WI38 (cell line): Measurements from ENCODE around the gene PLEKHH2.

Experiments used
- H3K4me3 ChIP-seq: 2 replicates; pipeline ENCODE4 v1.5.1; 2011; ENCODE audit warnings: low read depth, mild to moderate bottlenecking, control low read depth, low read length
- CTCF ChIP-seq: IDR thresholded peaks from 2 replicates; pipeline ENCODE4 v1.5.1; 2012; ENCODE audit warnings: low read depth, mild to moderate bottlenecking, control low read depth, low read length

PLEKHH2 gene

DNA sequence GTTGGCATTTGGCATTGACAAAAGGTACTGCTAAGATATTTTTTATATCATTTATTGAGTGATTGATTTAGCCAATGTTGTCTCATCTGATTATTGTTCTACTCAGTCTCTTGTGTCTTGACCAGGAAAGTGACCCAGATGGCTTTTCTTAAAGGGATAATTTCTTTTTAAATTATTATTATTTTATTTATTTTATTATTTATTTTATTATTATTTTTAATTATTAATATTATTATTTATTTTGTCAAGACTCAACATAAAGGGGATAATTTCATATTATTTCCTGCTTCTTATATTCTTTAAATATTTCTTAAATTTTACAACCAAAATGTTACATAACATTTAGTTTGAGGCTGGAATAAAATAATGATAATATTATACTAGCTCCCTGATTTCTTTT is 163.8 kb downstream of the PLEKHH2 start:
- TF ChIP-seq CTCF, result no peak
- H3K4me3 ChIP-seq, result no peak overlapping the region

DNA sequence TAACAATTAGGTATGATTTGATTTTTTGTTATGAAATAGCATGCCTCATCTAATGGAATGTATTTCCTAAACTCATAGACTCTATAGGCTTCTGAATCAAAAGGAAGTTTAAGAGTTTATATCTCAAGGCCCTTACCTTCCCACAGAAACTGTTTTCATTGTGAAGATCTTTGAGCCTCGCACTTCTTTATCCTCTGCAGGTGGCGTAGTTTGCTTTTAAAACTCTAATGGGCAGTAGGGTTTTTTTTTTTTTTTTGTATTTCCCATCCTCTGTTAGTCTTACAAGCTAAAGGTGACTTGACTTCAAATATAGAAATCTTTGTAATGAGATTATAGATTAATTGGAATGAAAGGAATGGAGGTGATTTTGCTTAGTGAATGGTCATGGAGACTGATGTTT is 165.1 kb downstream of the PLEKHH2 start:
- no peak overlapping the region for H3K4me3 ChIP-seq
- no peak for TF ChIP-seq CTCF

DNA sequence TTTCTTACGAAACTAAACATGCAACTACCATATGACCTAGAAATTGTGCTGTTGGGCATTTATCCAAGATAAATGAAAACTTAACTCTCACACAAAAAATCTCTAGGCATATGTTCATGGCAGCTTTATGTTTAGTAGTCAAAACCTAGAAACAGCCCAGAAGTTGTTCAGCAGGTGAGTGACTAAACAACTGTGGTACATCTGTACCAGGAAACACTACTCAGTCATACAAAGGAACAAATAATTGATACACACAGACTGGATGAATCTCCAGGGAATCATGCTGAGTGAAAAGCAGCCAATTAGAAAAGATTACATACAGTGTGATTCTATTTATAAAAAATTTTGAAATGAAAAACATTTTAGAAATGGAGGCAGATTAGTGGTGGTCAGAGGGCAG is 166.1 kb downstream of the PLEKHH2 start:
- no peak for TF ChIP-seq CTCF

DNA sequence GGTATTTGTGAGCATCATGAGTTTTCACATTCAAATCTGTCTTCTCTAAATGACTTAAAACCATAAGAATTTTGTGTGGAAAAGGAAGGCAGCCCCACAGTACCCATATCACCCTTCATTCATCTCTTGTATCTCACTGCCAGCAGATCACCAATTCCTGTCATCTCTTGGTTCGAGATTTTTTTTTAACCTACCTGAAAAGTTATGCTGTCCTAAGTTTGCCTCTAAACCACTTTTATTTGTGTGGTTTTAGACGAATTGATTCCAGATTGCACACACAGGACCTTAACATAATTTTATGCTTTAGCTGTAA is 169.6 kb downstream of the PLEKHH2 start:
- H3K4me3 ChIP-seq, result no peak overlapping the region
- TF ChIP-seq CTCF, result no peak

More for the DNA sequence above, 166.1 kb downstream of the PLEKHH2 start:
- no peak overlapping the region for H3K4me3 ChIP-seq

GRCh38 chr2:43810452-43810851 is 173.4 kb downstream of the PLEKHH2 start:
- no peak for TF ChIP-seq CTCF
- H3K4me3 ChIP-seq, result no peak overlapping the region

- no peak overlapping the region for H3K4me3 ChIP-seq
- TF ChIP-seq CTCF, result no peak
Observed at GRCh38 chr2:43810888-43811287, 173.8 kb downstream of the PLEKHH2 start.

GRCh38 chr2:43812006-43812405 is 174.9 kb downstream of the PLEKHH2 start:
- H3K4me3 ChIP-seq, result no peak overlapping the region
- TF ChIP-seq CTCF, result no peak

GRCh38 chr2:43812947-43813346 is 175.9 kb downstream of the PLEKHH2 start:
- no peak for TF ChIP-seq CTCF
- H3K4me3 ChIP-seq, result no peak overlapping the region
